BLaER1 (cell line): Measurements from ENCODE around the gene RPRD2.

Source experiments
- H3K27ac ChIP-seq: shearing (Covaris generic); formaldehyde crosslinking; 2 replicates; pipeline ENCODE4 v1.8.1; 2022
- H3K27me3 ChIP-seq: shearing (Covaris generic); formaldehyde crosslinking; 2 replicates; pipeline ENCODE4 v1.8.1; 2022
- H3K36me3 ChIP-seq: shearing (Covaris generic); formaldehyde crosslinking; 2 replicates; pipeline ENCODE4 v1.8.1; 2022
- H3K4me1 ChIP-seq: shearing (Covaris generic); formaldehyde crosslinking; 2 replicates; pipeline ENCODE4 v1.8.1; 2022
- H3K4me2 ChIP-seq: shearing (Covaris generic); formaldehyde crosslinking; 2 replicates; pipeline ENCODE4 v1.8.1; 2022
- H3K4me3 ChIP-seq: shearing (Covaris generic); formaldehyde crosslinking; 2 replicates; pipeline ENCODE4 v1.8.1; 2022
- H3K9ac ChIP-seq: shearing (Covaris generic); formaldehyde crosslinking; 2 replicates; pipeline ENCODE4 v1.8.1; 2022
- H3K9me3 ChIP-seq: shearing (Covaris generic); formaldehyde crosslinking; 2 replicates; pipeline ENCODE4 v1.8.1; 2022
- H4K20me1 ChIP-seq: shearing (Covaris generic); formaldehyde crosslinking; 2 replicates; pipeline ENCODE4 v1.8.1; 2022
- Cebpa-rat ChIP-seq: shearing (Covaris generic); IDR thresholded peaks from 2 replicates; pipeline ENCODE4 v1.8.1; 2022

Gene RPRD2

DNA sequence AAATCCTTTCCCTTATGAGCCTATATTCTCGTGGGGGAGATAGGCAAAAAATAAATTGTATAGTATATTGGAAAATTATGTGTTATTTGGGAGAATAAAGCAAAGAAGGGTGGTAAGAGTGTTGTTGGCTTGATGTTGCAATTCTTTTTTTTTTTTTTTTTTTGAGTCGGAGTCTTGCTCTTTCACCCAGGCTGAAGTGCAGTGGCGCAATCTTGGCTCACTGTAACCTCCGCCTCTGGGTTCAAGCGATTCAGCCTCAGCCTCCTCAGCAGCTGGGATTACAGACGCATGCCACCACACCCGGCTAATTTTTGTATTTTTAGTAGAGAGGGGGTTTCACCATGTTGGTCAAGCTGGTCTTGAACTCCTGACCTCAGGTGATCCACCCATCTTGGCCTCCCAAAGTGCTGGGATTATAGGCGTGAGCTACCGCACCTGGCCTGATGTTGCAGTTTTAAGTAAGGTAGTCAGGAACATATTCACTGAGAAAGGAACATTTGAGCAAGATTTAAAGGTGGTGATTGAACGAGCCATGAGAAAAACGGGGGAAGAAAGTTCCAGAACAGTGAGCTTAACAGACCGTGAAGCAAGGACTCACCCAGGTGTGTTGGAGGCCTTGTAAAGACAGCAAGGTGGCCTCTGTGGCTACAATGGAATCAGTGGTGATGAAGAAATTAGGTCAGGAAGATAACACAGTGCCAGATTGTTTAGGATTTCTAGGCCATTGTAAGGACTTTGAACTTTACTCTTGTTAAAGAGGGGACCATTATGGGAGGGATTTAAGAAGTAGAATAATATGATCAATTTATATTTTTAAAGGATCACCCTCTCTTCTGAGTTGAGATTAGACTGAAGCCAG, 45.8 kb downstream of the RPRD2 start:
- Histone ChIP-seq H3K9ac (no peak overlapping the region), H3K4me1 (peaks cover 30% of the 10 kb centered on the region), H3K27ac (no peak overlapping the region), H3K9me3 (no peaks in the 10 kb centered on the region), H3K27me3 (no peaks in the 10 kb centered on the region), H3K36me3 (peaks cover 20% of the 10 kb centered on the region), H4K20me1 (peaks cover 99% of the 10 kb centered on the region), H3K4me3 (no peak overlapping the region), H3K4me2 (no peak overlapping the region)
- TF ChIP-seq Cebpa-rat = no peak

DNA sequence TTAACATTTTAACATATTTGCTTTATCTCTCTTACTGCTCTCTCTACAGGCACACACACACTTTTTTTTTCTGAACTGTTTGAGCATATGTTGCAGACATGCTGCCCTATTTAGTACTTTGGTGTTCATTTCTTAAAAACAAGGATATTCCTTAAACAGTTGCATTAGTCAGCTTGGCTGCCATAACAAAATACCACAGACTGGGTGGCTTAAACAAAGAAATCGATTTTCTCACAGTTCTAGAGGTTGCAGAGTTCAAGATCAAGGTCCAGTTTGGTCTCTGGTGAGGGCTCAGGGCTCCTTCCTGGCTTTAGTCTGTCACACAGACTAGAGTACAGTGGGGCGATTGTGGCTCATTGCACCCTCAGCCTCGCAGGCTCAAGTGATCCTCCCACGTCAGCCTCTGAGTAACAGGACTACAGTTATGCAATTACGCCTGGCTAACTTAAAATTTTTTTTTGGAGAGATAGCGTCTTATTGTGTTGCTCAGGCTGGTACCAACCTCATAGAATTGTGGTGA, 46.7 kb downstream of the RPRD2 start:
- Histone ChIP-seq H3K27ac (no peak overlapping the region), H3K4me2 (no peak overlapping the region; the same call in 1 of the 2 replicates), H4K20me1 (peaks cover 99% of the 10 kb centered on the region), H3K9ac (no peak overlapping the region), H3K9me3 (no peaks in the 10 kb centered on the region), H3K36me3 (peaks cover 26% of the 10 kb centered on the region), H3K27me3 (no peaks in the 10 kb centered on the region), H3K4me3 (no peak overlapping the region), H3K4me1 (peaks cover 30% of the 10 kb centered on the region)
- no peak for TF ChIP-seq Cebpa-rat

DNA sequence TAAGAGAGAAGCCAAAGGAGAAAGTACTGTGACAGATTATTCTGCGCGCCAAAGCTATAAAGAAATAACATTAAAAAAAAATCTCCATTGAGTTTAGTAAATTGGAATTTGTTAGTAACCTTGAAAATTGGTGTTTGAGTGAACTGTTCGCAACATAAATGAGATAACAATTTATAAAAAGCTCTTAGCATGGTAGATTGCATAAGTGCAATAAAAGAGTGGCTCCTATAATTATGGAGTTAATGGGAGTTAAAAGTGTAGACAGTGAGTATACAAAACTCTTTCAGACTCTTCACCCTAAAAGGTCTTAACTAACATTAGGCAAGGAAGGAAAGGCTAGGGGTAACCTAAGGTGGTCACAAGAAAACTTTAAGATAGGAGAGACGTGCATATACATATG, 50.6 kb downstream of the RPRD2 start:
- no peaks in the 10 kb centered on the region for H3K9me3 ChIP-seq
- peaks cover 90% of the 10 kb centered on the region for H4K20me1 ChIP-seq
- TF ChIP-seq Cebpa-rat = no peak
- no peak overlapping the region for H3K4me3 ChIP-seq
- H3K4me1 ChIP-seq = peaks cover 23% of the 10 kb centered on the region
- peaks cover 59% of the 10 kb centered on the region for H3K36me3 ChIP-seq
- no peak overlapping the region for H3K9ac ChIP-seq
- no peak overlapping the region for H3K4me2 ChIP-seq
- H3K27ac ChIP-seq = no peak overlapping the region
- no peaks in the 10 kb centered on the region for H3K27me3 ChIP-seq

DNA sequence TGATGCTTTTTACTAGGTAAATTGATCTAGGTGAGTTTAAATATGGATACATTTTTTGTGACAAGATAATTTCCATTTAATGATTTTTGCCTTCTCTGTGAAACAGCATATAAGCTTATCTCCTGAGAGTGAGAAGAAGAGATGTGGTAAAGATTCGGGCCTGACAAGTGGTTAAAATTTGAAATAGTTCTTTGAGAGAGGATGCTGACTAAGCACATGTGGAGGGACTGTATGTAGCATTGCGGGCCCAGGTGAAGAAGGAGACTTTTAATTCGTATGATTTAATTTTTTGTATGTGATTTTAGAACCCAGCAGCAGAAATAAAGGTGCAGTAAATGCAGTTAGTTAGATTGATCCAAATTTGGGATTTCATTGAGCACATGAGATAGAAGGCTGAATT, 51.9 kb downstream of the RPRD2 start:
- no peak overlapping the region for H3K27ac ChIP-seq
- no peaks in the 10 kb centered on the region for H3K27me3 ChIP-seq
- no peaks in the 10 kb centered on the region for H3K9me3 ChIP-seq
- peaks cover 65% of the 10 kb centered on the region for H3K36me3 ChIP-seq
- H3K9ac ChIP-seq = no peak overlapping the region
- TF ChIP-seq Cebpa-rat = no peak
- no peak overlapping the region for H3K4me3 ChIP-seq
- H3K4me1 ChIP-seq = peaks cover 12% of the 10 kb centered on the region
- no peak overlapping the region for H3K4me2 ChIP-seq
- H4K20me1 ChIP-seq = peaks cover 83% of the 10 kb centered on the region

DNA sequence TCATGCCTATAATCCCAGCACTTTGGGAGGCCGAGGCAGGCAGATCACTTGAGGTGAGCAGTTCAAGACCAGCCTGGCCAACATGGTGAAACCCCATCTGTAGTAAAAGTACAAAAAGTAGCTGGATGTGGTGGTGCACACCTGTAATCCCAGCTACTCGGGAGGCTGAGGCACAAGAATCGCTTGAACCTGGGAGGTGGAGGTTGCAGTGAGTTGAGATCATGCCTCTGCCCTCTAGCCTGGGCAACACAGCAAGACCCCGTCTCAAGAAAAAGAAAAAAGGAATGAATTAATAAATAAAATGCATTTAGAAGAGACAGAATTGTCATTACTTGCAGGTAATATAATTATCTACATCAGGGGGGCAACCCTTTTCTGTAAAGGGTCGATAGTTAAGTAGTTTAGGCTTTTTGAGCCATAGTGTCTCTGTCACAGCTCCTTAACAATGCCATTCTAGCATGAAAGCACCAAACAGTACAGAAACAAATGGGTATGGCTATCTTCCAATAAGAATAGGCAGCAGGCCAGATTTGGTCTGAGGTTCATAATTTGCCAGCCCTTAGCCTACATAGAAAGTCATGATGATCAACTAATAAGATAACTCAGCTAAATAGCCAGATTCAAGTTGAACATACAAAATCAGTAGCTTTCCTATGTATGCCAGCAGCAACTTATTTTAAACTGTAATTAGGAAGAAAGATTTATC, 56.8 kb downstream of the RPRD2 start:
- TF ChIP-seq Cebpa-rat = no peak
- H4K20me1 ChIP-seq = peaks cover 57% of the 10 kb centered on the region
- H3K27ac ChIP-seq = no peak overlapping the region
- H3K4me2 ChIP-seq = no peak overlapping the region
- no peak overlapping the region for H3K9ac ChIP-seq
- no peak overlapping the region for H3K4me3 ChIP-seq
- H3K36me3 ChIP-seq = peaks cover 82% of the 10 kb centered on the region
- H3K4me1 ChIP-seq = no peaks in the 10 kb centered on the region
- no peaks in the 10 kb centered on the region for H3K27me3 ChIP-seq
- H3K9me3 ChIP-seq = no peaks in the 10 kb centered on the region

DNA sequence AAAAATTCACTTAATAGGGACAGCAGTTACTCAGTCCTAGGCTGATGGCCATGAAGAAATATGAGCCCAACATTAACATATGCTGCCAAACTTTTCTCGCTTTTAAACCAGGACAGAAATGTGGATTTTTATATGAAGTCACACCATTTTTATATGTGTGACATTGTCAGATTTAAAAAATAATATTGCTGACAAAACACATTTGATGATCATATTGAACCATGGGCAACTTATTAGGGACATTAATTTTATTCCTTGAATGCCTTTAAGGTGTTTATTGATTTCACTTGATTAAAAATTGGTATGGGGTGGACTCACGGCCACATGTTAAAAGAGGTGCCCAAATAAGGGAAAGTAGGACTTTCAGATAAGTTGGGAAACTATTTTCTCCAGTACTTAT, 58.6 kb downstream of the RPRD2 start:
- H3K4me2 ChIP-seq = no peak overlapping the region
- no peaks in the 10 kb centered on the region for H3K9me3 ChIP-seq
- peaks cover 46% of the 10 kb centered on the region for H4K20me1 ChIP-seq
- H3K27me3 ChIP-seq = no peaks in the 10 kb centered on the region
- H3K4me1 ChIP-seq = no peaks in the 10 kb centered on the region
- H3K9ac ChIP-seq = no peak overlapping the region
- no peak overlapping the region for H3K27ac ChIP-seq
- H3K4me3 ChIP-seq = no peak overlapping the region
- TF ChIP-seq Cebpa-rat = no peak
- peaks cover 85% of the 10 kb centered on the region for H3K36me3 ChIP-seq

DNA sequence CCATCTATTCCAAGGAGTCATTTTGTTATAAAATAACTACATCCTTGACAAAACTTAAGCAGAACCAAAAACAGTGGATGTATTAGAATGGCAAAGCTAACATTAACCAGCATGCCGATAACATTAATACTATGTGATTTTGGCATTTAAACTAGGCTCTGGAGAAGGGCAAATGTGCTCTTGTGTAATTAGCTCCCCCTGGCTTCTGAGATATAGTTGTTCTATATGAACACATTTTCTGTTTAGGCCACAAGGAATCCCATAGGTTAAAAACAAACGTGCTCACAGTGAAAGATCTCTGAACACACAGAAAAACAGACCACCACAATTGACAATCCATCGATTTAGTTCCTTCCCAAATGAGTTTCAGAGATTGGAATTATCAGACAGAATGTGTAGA, 65.9 kb downstream of the RPRD2 start:
- H3K4me1 ChIP-seq = no peaks in the 10 kb centered on the region
- no peak overlapping the region for H3K4me2 ChIP-seq
- peaks cover 29% of the 10 kb centered on the region for H4K20me1 ChIP-seq
- no peaks in the 10 kb centered on the region for H3K9me3 ChIP-seq
- no peaks in the 10 kb centered on the region for H3K27me3 ChIP-seq
- H3K9ac ChIP-seq = no peak overlapping the region
- H3K36me3 ChIP-seq = peaks cover 69% of the 10 kb centered on the region
- H3K4me3 ChIP-seq = no peak overlapping the region
- TF ChIP-seq Cebpa-rat = no peak
- no peak overlapping the region for H3K27ac ChIP-seq

DNA sequence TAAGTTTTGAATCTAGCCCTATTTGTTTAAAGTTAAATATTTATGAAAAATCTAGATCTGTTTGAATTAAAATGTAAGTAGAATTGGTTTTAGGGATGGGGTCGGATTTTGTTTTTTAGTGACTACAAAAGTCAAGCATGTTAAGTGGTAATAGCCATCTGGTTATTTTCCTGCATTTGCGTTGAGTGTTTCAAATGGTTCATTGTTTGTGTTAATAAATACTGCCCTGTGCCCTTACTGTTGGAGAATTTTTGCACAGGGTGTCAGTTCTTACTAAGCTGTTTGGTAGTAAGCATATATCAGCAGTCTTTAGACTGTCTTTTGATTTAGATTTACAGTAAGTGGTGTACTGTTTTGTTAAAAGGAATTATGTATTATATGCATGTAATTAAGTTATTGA, 77.2 kb downstream of the RPRD2 start:
- Histone ChIP-seq H3K4me3 (no peak overlapping the region), H3K27ac (no peak overlapping the region), H3K9ac (no peak overlapping the region), H3K4me1 (no peaks in the 10 kb centered on the region), H4K20me1 (0 out of 2 replicates have a peak, but pooled peaks cover 19% of the 10 kb centered on the region), H3K27me3 (no peaks in the 10 kb centered on the region), H3K36me3 (peaks cover 94% of the 10 kb centered on the region), H3K9me3 (peaks cover under 1% of the 10 kb centered on the region; the same call in 1 of the 2 replicates), H3K4me2 (no peak overlapping the region)
- TF ChIP-seq Cebpa-rat = no peak

DNA sequence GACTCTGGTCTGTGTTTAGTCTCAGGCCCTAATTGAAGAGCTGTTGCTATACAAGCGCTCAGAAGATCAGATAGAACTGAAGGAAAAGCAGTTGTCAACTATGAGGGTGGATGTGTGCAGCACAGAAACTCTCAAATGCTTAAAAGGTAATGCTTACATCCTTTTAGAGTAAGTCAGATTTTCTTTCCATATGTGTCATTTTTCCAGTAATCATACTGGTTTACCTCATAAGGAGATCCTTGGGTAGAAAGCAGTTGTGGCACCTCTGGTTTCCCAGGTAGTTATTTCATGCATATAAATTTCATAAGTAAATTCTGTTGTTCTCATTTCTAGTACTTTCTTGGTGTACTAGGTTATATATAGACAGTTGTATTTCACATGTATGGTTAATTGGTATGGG, 80.3 kb downstream of the RPRD2 start:
- TF ChIP-seq Cebpa-rat = no peak
- Histone ChIP-seq H3K27me3 (no peaks in the 10 kb centered on the region), H4K20me1 (peaks cover 21% of the 10 kb centered on the region; the same call in 1 of the 2 replicates), H3K9me3 (no peaks in the 10 kb centered on the region), H3K9ac (no peak overlapping the region), H3K27ac (no peak overlapping the region), H3K4me3 (no peak overlapping the region), H3K4me2 (no peak overlapping the region), H3K4me1 (no peaks in the 10 kb centered on the region), H3K36me3 (peaks cover 95% of the 10 kb centered on the region)

DNA sequence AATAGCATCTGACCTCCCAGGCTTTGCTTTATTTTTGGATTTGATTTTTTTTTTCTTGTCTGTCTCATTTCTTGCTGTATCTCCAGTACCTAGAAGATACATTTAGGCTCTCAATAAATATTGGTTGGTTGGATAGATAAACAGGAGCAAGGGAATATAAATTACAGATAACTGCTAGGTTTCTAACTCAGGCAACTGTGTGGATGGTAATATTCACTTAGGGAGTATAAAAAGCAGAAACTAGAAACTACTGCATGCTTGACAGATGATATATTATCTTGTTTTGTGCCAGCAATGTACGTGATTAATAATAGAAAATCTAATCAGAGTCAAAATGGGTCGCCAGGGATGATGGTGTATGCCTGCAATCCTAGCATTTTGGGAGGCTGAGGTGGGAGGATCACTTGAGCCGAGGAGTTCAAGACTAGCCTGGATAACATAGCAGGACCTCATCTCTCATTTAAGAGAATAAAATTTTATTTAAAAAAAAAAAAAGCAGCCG, 92.2 kb downstream of the RPRD2 start:
- TF ChIP-seq Cebpa-rat = no peak
- H3K27ac ChIP-seq = no peak overlapping the region
- H3K36me3 ChIP-seq = peaks cover 96% of the 10 kb centered on the region
- H3K4me3 ChIP-seq = no peak overlapping the region
- H3K4me1 ChIP-seq = no peaks in the 10 kb centered on the region
- H3K27me3 ChIP-seq = no peaks in the 10 kb centered on the region
- H3K4me2 ChIP-seq = no peak overlapping the region
- H3K9ac ChIP-seq = no peak overlapping the region
- H3K9me3 ChIP-seq = no peaks in the 10 kb centered on the region
- H4K20me1 ChIP-seq = 0 out of 2 replicates have a peak, but pooled peaks cover 10% of the 10 kb centered on the region
